Calu3 (cell line): ENCODE results near the gene DPY19L3. TPM values are rescaled to one million over a fixed set of nuclear protein-coding genes. Genes with fewer than 3 reads are reported as not detected.

Experiments
- BruUV-seq: library from RNA; stranded (reverse); fragments of 400-500 nt; replicated peaks from 2 replicates; lab custom pipeline; 2021; lab: Mats Ljungman, UMichigan
- CTCF ChIA-PET: fragments of 300-600 bp; sonication (Branson Sonifier 250); formaldehyde crosslinking; loops from one replicate; lab custom pipeline; 2022; ENCODE audit warnings: antibody characterized with exemption; lab: Charles Lee
- DNase-seq: peaks from one replicate; pipeline ENCODE4 v3.0.0; 2022
- H3K27ac Mint-ChIP-seq: one replicate; pipeline ENCODE4 v1.8.0; 2022; ENCODE audit warnings: mixed read lengths; ENCODE audit not compliant: unreplicated experiment
- H3K27me3 Mint-ChIP-seq: one replicate; pipeline ENCODE4 v1.8.0; 2022; ENCODE audit warnings: mixed read lengths; ENCODE audit not compliant: unreplicated experiment
- H3K36me3 Mint-ChIP-seq: one replicate; pipeline ENCODE4 v1.8.0; 2022; ENCODE audit warnings: mild to moderate bottlenecking, moderate library complexity, mixed read lengths; ENCODE audit not compliant: insufficient read depth, unreplicated experiment
- H3K4me1 Mint-ChIP-seq: one replicate; pipeline ENCODE4 v1.8.0; 2022; ENCODE audit warnings: mild to moderate bottlenecking, low read depth, mixed read lengths; ENCODE audit not compliant: unreplicated experiment
- H3K4me3 Mint-ChIP-seq: one replicate; pipeline ENCODE4 v1.8.0; 2022; ENCODE audit warnings: mild to moderate bottlenecking, low read depth, moderate library complexity, mixed read lengths; ENCODE audit not compliant: unreplicated experiment
- H3K9me3 Mint-ChIP-seq: one replicate; pipeline ENCODE4 v1.8.0; 2022; ENCODE audit warnings: low read depth, mixed read lengths; ENCODE audit not compliant: unreplicated experiment
- CTCF ChIP-seq: fragments of 200-600 bp; IDR thresholded peaks from one replicate; pipeline ENCODE4 v1.8.0; 2022; ENCODE audit warnings: antibody characterized with exemption; ENCODE audit not compliant: unreplicated experiment
- intact Hi-C: fragments of 100-400 bp; cut with micrococcal nuclease; formaldehyde crosslinking; loops from one replicate; pipeline ENCODE4 v1.10.0; 2022; ENCODE audit not compliant: unreplicated experiment
- total RNA-seq: library from RNA; stranded (reverse); gene quantifications from 2 replicates; pipeline ENCODE4 v1.2.3, GENCODE V29; 2022

Gene DPY19L3
- total RNA-seq, 1 experiment from 2014 or later: 29.4 TPM

GRCh38 chr19:32397671-32398101 lies 7.9 kb upstream of the DPY19L3 start:
- no peak overlapping the region for H3K27ac Mint-ChIP-seq

GRCh38 chr19:32401992-32402391 lies 3.6 kb upstream of the DPY19L3 start:
- H3K4me3 Mint-ChIP-seq: no peak overlapping the region

More at GRCh38 chr19:32397671-32398101, 7.9 kb upstream of the DPY19L3 start:
- CTCF ChIA-PET: no interaction called here
- no peak overlapping the region for H3K4me3 Mint-ChIP-seq
- TF ChIP-seq CTCF: no peak
- H3K27me3 Mint-ChIP-seq: no peaks in the 10 kb centered on the region
- no TSS peak for BruUV-seq
- peaks cover 11% of the 10 kb centered on the region for H3K4me1 Mint-ChIP-seq
- DNase-seq: no peak
- intact Hi-C loops: no loop called here
- no peaks in the 10 kb centered on the region for H3K36me3 Mint-ChIP-seq
- H3K9me3 Mint-ChIP-seq: peaks cover 2% of the 10 kb centered on the region

GRCh38 chr19:32403291-32403995 lies 2.1 kb upstream of the DPY19L3 start:
- BruUV-seq: no TSS peak
- H3K36me3 Mint-ChIP-seq: peaks cover 24% of the 10 kb centered on the region
- no peaks in the 10 kb centered on the region for H3K27me3 Mint-ChIP-seq
- intact Hi-C loops: no loop called here
- peak overlapping the region; percentile 74 for H3K27ac Mint-ChIP-seq
- CTCF ChIA-PET: no interaction called here
- no peak for TF ChIP-seq CTCF
- H3K9me3 Mint-ChIP-seq: peaks cover 2% of the 10 kb centered on the region
- DNase-seq: no peak
- H3K4me1 Mint-ChIP-seq: peaks cover 13% of the 10 kb centered on the region
- peak overlapping the region; percentile 92 for H3K4me3 Mint-ChIP-seq

More at GRCh38 chr19:32401992-32402391, 3.6 kb upstream of the DPY19L3 start:
- no peaks in the 10 kb centered on the region for H3K27me3 Mint-ChIP-seq
- no peak for DNase-seq
- peaks cover 2% of the 10 kb centered on the region for H3K9me3 Mint-ChIP-seq
- no peak overlapping the region for H3K27ac Mint-ChIP-seq
- H3K4me1 Mint-ChIP-seq: peaks cover 5% of the 10 kb centered on the region
- H3K36me3 Mint-ChIP-seq: peaks cover 24% of the 10 kb centered on the region
- BruUV-seq: no TSS peak
- intact Hi-C loops: no loop called here
- no peak for TF ChIP-seq CTCF
- CTCF ChIA-PET: no interaction called here

GRCh38 chr19:32404213-32404932 lies 1.2 kb upstream of the DPY19L3 start:
- Mint-ChIP-seq H3K27ac (peak overlapping the region; percentile 74), H3K4me3 (peak overlapping the region; percentile 92), H3K4me1 (peaks cover 13% of the 10 kb centered on the region), H3K36me3 (peaks cover 24% of the 10 kb centered on the region), H3K27me3 (no peaks in the 10 kb centered on the region), H3K9me3 (peaks cover 2% of the 10 kb centered on the region)
- CTCF ChIA-PET: no interaction called here
- no peak for TF ChIP-seq CTCF
- intact Hi-C loops: no loop called here
- no TSS peak for BruUV-seq
- DNase-seq: peak; percentile 24
